ENCODE measurements around the gene SPATA31D3. TPM values are rescaled to one million over a fixed set of nuclear protein-coding genes. Genes with fewer than 3 reads are reported as not detected.

The SPATA31D3 gene
- total and polyA plus RNA-seq, 2 of the 8 experiments (the other 6 are each of a cell fraction or from before 2014, with no cell fraction given), result not detected

DNA sequence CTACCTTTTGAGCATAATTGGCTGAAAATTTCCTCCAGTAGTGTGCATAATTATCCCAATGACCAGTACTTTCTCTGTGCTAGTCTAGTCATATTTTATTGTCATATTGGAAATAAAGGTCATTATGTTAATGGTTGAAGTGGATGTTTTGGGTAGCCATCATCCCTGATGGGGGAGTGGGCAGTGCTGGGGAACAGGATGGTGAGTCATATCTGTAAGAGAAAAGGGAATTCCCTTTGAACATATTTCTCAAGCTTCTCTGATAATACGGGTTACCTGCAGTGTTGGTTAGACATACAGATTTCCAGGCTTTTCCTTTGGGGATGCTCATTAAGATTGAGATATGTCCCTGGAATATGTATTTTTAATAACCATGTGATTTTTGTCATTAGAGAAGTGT is 48.4 kb upstream of the SPATA31D3 start (continued):
- TF ChIP-seq CBX5 (IDR thresholded peaks at IDR 0.05; ENCODE audit: low read depth, low read length) (no peak), RAD21 (IDR thresholded peaks at IDR 0.05 in 1 of 2, conservative IDR thresholded peaks at IDR 0.05 in 1 of 2; ENCODE audit: low read depth in 2 of 2, low read length in 2 of 2) (no peak), CBX8 (IDR thresholded peaks at IDR 0.05; ENCODE audit: borderline replicate concordance, low read depth, low read length) (no peak)

All from H1 (cell line).